ENCODE results near the gene NUDT2. TPM values are rescaled to one million over a fixed set of nuclear protein-coding genes. Genes with fewer than 3 reads are reported as not detected.

Gene NUDT2
- total and polyA plus RNA-seq, 2 of the 4 experiments (the other 2 are of a cell fraction) = 36.6 to 45.0 TPM

DNA sequence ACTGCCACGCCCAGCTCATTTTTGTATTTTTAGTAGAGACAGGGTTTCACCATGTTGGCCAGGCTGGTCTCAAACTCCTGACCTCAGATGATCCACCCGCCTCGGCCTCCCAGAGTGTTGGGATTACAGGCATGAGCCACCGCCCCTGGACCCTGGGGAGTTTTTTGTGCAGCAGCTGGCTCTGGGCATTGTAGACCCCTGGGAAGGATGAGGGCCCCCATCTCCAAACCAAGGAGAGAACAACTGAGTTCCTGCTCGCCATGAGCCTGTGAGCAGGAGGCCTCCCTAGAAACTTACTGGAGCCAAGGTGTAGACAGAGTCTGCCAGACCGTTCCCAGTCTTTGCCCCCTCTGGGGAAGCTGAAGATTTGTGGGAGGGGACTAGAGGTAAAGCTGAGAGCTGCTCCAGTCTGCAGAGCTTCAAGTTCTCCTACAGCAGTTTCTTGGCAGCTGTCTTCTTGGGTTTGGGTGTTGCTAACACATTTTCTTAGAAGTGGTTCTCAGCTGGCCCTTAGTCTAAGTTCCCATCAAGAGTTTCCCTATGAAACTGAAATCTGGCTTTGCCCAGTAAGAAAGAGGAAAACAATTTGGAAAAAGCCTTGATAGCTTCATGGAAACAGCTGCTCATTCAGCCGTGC lies 12.4 kb downstream of the NUDT2 start:
- CTCF ChIA-PET = no interaction called here
- no peak overlapping the region for H3K14ac ChIP-seq (replicated peaks; ENCODE audit: low read depth, low read length)
- dilution Hi-C loops (cut with HindIII; ENCODE audit: low sequenced_read_pairs, unreplicated experiment) = no loop called here
- ATAC-seq (ENCODE audit: low read depth) = no peak
- no peaks in the 10 kb centered on the region; the same call in 1 of the 2 replicates for H3K9me1 ChIP-seq (ENCODE audit: insufficient read depth, low read length)
- H3K4me3 ChIP-seq (ENCODE audit: insufficient read depth, low read depth, low read length) = no peak overlapping the region
- no peaks in the 10 kb centered on the region for H3K9me3 ChIP-seq (ENCODE audit: control insufficient read depth, insufficient read depth, low read length)
- no TSS peak for BruUV-seq (replicated peaks)
- no peaks in the 10 kb centered on the region for H3K27me3 ChIP-seq (ENCODE audit: control insufficient read depth, insufficient read depth, low read length)
- H4K20me1 ChIP-seq (ENCODE audit: insufficient read depth, low read length) = no peaks in the 10 kb centered on the region
- H3K9ac ChIP-seq (ENCODE audit: low read depth, low read length) = no peak overlapping the region
- POLR2A ChIA-PET (ENCODE audit: unreplicated experiment) = no interaction called here
- 0% methylated on average over 1 of the region's 7 CpGs; no CpG with 5 or more reads in 1 of the 2 experiments for WGBS, 2 experiments (ENCODE audit: extremely low coverage in 2 of 2, insufficient read length in 1 of 2)
- no peak overlapping the region for H4K8ac ChIP-seq (ENCODE audit: low read depth in 2 of 2, low read length in 2 of 2)
- H2BK120ac ChIP-seq (ENCODE audit: low read depth, low read length) = no peak overlapping the region
- peaks cover 37% of the 10 kb centered on the region for H3K36me3 ChIP-seq (ENCODE audit: control insufficient read depth, insufficient read depth, low read length)
- TF ChIP-seq, protein P1, sequence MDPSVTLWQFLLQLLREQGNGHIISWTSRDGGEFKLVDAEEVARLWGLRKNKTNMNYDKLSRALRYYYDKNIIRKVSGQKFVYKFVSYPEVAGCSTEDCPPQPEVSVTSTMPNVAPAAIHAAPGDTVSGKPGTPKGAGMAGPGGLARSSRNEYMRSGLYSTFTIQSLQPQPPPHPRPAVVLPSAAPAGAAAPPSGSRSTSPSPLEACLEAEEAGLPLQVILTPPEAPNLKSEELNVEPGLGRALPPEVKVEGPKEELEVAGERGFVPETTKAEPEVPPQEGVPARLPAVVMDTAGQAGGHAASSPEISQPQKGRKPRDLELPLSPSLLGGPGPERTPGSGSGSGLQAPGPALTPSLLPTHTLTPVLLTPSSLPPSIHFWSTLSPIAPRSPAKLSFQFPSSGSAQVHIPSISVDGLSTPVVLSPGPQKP (IDR thresholded peaks at IDR 0.05; ENCODE audit: borderline replicate concordance, low read depth, low read length) = no peak
- TF ChIP-seq, protein P2, sequence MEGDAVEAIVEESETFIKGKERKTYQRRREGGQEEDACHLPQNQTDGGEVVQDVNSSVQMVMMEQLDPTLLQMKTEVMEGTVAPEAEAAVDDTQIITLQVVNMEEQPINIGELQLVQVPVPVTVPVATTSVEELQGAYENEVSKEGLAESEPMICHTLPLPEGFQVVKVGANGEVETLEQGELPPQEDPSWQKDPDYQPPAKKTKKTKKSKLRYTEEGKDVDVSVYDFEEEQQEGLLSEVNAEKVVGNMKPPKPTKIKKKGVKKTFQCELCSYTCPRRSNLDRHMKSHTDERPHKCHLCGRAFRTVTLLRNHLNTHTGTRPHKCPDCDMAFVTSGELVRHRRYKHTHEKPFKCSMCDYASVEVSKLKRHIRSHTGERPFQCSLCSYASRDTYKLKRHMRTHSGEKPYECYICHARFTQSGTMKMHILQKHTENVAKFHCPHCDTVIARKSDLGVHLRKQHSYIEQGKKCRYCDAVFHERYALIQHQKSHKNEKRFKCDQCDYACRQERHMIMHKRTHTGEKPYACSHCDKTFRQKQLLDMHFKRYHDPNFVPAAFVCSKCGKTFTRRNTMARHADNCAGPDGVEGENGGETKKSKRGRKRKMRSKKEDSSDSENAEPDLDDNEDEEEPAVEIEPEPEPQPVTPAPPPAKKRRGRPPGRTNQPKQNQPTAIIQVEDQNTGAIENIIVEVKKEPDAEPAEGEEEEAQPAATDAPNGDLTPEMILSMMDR (conservative IDR thresholded peaks at IDR 0.05; ENCODE audit: low read depth, low read length) = no peak
- TF ChIP-seq MXI1 (IDR thresholded peaks at IDR 0.05; ENCODE audit: borderline replicate concordance, low read depth, low read length) (no peak), FOS (IDR thresholded peaks at IDR 0.05; ENCODE audit: low read depth, low read length) (no peak), SMC3 (IDR thresholded peaks at IDR 0.05; ENCODE audit: low read depth, low read length) (no peak), BHLHE40 (IDR thresholded peaks at IDR 0.05; ENCODE audit: low read depth, low read length) (no peak), NFE2L2 (IDR thresholded peaks at IDR 0.05; ENCODE audit: low read depth, low read length) (no peak), RAD21 (IDR thresholded peaks at IDR 0.05; ENCODE audit: low read length) (no peak), RCOR1 (IDR thresholded peaks at IDR 0.05; ENCODE audit: insufficient replicate concordance, low read length) (no peak), CEBPB (IDR thresholded peaks at IDR 0.05; ENCODE audit: low read depth, low read length) (no peak), RFX5 (IDR thresholded peaks at IDR 0.05; ENCODE audit: low read depth, low read length) (no peak), MAFK (IDR thresholded peaks at IDR 0.05; ENCODE audit: low read depth, low read length) (no peak)
- no peak overlapping the region for H3K27ac ChIP-seq (ENCODE audit: insufficient read depth, low read length)
- no peak for DNase-seq
- no peak overlapping the region for H3K23ac ChIP-seq (ENCODE audit: low read depth, low read length)
- H2AK9ac ChIP-seq (replicated peaks; ENCODE audit: low read depth, low read length, poor library complexity) = no peak overlapping the region
- in situ Hi-C loops (cut with MboI; ENCODE audit: low sequenced_read_pairs) = no loop called here
- H3K56ac ChIP-seq (ENCODE audit: extremely low read depth, insufficient read depth, low read length) = no peak overlapping the region
- H3K4ac ChIP-seq (ENCODE audit: low read depth, low read length) = no peak overlapping the region
- H3K4me1 ChIP-seq (ENCODE audit: control insufficient read depth, insufficient read depth, low read length) = no peaks in the 10 kb centered on the region
- no peak overlapping the region for H2BK5ac ChIP-seq (ENCODE audit: low read depth, low read length, poor library complexity, severe bottlenecking)
- H3K4me2 ChIP-seq (ENCODE audit: low read depth, low read length) = no peak overlapping the region
- no peak overlapping the region for H4K91ac ChIP-seq (ENCODE audit: insufficient read depth, low read depth, low read length)
- no peak overlapping the region for H2BK20ac ChIP-seq (ENCODE audit: low read depth, low read length)
- H4K5ac ChIP-seq (ENCODE audit: low read depth, low read length) = no peak overlapping the region
- intact Hi-C loops (cut with micrococcal nuclease) = no loop called here
- H3K18ac ChIP-seq (ENCODE audit: low read depth, low read length) = no peak overlapping the region
- no peak overlapping the region for H2AK5ac ChIP-seq (ENCODE audit: low read depth, low read length)
- peaks cover 6 to 11% of the 10 kb centered on the region in 2 experiments; a peak in 3 of 4 replicates for H3K79me1 ChIP-seq (ENCODE audit: low read depth in 1 of 2, low read length in 2 of 2)
- H2AFZ ChIP-seq (replicated peaks; ENCODE audit: low read length, poor library complexity) = no peak overlapping the region
- H2BK15ac ChIP-seq (ENCODE audit: low read depth, low read length) = no peak overlapping the region
